KG1 (cell line): ENCODE results near the gene OSBPL3.

Experiments used
- DNase-seq: peaks from one replicate; lab custom pipeline; 2025; lab: John Stamatoyannopoulos, UW

OSBPL3 gene

DNA sequence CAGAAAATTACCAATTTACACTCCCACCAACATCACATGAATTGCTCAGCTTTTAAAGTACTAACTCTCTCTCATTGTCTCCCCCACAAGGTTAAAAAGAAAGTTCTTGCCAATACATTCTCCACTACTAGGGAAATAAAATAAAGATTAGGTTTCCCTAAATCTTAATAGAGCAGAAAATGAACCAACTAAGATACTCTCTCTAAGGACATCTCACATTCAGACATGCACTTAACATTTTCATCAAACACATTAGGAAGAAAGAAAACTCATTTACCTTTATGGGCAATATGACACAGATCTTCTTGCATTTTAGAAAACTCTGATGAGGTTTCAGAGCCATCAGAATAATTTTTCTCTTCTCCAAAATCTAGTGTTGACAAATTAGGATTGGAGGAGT is 118.6 kb downstream of the OSBPL3 start:
- no peak for DNase-seq

DNA sequence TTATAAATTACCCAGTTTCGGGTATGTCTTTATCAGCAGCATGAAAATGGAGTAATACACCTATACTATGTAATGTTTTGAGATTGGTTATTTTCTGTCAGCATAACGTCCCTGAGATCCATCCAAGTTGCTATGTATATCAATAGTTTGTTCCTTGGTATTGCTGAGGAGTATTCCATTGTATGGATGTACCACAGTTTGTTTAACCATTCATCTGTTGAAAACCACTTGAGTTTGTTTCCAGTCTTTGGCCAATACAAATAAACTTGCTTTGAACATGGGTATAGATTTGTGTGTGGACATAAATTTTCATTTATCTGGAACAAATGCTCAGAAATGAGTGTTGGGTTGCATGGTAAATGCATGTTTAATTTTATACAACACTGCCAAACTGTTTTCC is 119.4 kb downstream of the OSBPL3 start:
- DNase-seq, result no peak

DNA sequence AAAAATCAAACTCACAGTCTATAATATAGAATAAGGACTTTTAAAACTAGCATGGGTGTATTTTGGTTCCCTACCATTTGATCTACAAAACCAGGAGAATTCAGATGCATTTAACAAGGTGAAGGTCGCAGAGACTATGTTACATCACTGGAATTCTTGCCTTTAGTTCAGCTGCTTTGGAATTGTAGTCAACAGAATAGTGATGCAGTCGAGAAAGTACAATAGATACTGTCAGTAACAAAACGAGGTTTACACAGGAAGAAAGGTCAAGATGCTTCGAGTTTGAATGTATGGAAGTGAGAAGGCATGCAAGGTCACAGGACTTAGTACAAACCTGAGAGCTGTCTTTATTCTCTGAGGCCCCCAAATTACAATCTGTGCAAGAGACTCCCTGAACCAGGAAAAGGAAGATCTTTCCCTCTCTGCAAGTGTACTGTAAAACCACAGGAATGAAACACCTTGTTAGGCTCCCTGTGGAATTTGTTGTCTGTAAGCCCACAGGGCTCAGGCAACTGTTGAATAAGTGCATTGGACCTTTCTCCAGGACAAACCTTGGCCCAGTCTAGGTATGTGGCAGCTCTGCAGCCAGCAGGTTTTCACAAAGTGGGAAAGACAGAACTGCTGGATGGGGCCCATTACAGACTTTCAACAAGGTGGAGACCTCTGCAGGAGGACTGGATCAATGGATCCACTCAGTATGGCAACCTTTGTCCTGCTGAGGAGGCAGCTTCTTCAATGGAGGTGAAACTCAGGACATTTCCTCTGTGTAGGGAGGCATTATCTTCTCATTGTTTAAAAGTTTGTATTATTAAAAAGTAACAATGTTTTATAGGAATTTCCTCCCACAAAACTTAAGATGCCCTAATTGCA is 121.6 kb downstream of the OSBPL3 start:
- DNase-seq, result no peak

DNA sequence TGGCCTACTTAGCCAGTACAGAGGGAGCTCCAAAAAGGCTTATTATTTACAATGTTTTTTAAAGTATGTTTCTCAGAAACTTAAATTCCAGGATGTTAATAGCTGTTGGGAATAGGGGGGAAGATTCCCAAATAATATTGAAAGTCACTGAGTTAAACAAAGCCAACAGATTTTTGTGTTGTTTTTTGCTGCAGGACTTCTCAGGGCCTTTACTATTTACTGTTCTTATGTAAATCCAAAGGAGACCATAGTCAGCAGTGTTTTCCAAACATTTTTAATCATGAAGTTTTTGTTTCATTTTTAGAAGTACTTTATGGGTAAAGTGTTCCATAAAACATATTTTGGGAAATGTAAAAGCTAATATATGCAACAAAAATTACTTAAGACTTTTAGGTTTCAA is 122.4 kb downstream of the OSBPL3 start:
- no peak for DNase-seq

DNA sequence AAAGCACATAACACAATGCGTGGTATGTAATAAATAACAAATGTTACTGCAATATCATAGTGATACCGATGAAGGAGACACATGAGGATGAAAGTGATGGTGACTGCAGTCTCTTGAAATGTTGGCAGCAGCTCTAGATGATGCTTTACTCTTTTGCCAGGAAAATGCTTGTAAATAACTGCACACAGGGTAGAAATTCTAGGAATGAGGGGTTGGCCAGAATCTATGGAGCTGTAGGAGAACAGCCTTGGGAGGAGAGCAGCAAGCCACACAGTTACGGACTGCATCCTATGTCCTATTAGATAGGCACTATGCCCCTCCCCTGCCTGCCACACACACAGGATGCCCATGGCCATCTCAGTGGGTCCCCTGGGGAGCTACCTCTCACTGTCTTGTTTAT is 125.1 kb downstream of the OSBPL3 start:
- DNase-seq, result no peak

DNA sequence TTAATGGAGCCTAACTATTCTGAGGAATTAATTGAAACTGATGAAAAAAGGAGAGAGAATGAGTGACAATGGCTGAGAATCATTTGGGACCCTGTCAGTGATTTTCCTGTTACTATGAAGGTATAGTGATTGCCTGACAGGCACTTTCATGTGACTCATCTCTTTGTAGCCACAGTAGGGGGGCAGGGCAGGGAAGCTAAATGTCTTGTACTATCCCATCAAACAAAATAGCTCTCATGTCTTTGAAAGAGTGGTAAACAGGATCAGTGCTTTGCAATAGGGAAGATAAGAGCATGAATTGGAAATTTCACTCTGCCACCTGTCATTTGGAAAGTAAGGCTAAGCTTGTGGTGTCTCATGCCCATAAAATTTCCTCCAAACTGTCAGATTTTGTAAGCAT is 128.2 kb downstream of the OSBPL3 start:
- no peak for DNase-seq

DNA sequence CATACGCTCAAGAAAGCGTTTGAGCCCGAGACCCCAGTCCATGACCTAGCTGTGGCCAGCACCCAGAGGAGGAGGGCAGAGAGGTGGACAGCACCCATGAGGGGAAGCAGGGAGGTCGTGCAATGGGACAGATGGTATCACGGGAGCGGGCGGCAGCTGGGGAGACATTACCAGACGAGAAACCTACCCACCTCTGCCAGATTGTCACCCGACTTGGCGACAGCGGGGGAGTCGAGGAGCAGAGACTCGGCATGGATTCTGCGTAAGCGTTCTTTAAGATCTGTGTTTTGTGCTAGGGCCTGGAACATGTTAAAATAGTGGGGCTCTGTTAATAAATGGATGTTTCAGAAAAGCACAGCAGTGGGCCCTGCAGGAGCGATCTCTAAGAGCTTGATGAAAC is 131.1 kb downstream of the OSBPL3 start:
- no peak for DNase-seq

DNA sequence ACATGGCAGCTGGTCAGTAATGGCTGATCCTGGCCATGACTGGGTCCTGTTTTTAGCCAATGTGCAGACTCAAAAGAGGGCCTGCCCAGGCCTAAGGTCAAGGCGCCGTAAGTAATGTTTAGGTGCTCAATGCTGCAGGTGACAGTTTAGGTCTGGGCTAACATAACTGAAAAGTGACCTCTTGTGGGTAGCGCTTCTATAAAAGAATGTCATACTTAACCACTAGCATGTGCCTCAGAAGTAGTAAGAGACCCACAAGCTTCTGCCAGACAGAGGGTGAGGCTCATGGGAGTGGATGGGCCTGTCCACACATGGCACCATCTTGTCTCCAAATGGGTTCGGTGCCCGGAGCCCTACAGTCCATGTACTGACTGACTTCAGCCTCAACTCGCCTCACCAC is 132.2 kb downstream of the OSBPL3 start:
- DNase-seq, result no peak

DNA sequence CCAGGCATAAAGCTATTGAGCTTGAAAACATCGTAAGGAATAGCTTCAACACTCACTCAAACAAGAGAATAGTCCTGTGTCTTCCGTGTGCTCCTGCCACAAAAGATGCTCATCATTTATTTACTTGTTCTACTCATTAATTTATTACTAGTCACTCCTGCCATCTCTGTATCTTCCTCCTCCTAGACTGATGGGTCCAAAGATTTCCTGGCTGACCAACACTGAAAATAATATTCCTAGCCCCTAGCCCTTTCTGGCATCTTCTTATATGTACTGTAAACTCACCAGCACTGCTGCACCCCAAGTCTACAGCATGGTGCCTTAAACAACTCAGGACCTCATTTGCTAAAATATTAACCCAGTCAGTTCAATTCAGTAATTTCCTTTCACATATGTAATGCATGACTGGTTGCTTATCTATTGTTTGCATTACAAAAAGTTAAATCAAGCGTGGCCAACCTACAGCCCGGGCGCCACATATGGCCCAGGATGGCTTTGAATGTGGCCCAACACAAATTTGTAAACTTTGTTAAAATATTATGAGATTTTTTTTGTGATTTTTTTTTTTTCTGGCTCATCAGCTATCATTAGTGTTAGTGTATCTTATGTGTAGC is 136.1 kb downstream of the OSBPL3 start:
- DNase-seq, result no peak

DNA sequence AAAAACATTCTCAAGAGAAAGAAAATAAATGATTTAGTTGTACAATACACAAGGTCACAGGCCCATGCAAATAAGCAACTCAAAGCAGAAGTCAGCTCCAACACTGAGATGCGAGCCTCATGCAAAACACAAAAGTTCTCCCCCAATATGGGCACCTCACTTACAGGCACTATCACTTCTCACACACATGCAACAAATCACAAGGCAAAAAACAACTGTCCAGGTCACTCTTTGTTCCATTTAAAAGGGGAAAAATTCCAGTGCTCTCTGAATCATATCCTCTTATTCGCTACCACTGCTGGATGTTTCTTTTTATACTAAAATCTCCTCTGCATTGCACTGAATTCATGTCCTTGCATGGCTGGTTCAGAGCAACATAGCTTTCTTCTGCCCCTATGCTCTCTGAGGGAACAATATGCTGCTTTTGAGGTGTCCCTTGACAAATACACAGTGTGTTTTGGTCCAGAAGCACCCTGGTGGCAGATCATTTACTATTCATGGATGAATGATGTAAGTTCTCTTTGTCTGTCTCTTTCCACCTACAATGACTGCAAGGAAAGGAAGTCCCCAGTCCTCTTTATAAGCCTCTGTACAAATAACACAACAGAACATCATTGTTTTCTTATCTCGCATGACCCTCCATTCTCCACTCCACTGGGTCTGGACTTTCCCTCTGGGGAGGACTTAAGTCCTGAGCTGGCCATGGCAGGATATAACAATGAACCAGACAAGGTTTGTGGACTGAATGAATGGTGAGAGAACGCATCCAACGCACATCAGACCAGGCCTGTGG is 137.3 kb downstream of the OSBPL3 start:
- no peak for DNase-seq

DNA sequence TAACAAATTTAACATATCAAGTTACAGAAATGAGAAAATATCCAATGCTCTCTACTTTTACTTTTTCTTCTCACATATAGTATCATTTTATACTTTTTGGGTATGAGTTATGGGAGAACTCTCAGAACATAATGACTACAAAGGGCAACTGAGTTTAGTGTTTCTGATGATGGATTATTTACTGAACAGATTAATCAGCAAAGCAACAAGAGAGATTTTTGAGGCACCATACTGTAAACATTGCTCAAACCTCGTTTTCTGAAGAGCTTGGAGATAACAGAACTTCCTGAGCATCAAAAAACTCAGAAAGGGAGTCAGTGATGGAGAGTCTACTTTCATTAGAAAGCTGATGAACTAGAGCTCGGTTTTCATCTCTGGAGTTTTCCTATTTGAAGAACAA is 137.9 kb downstream of the OSBPL3 start:
- no peak for DNase-seq

DNA sequence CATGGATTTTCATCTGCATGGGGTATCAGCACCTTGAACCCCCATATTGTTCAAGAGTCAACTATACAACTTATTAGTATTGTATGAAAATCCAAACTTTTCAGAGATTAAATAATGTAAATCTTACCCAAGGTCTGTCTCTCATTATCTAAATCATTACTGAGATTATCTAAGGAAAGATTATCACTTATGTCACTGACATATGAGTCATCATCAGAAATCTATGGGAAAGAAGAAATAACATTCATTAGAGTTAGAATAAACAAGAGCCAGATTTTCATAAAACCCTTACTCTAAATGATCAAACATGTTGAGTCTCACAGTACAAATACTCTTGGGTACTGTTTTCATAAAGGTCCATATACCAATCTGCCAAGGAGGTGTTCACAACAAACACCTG is 139.4 kb downstream of the OSBPL3 start:
- no peak for DNase-seq

DNA sequence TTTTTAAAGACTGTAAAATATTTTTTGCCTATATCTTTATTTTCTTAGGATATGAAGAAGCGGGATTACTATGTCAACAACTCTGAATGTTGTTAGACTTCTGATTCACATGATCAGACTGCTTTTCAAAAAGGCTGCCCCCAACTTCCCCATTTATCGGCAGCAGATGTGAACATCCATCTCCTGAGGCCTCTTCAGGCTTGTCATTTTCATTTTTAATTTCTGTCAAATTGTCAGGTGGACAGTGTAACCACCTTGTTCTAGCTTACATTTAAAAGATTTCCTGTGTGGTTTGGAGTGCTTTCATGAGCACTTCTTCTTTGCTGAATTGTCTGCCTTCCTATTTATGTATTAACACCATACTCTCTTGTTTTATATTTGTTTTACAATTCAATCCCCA is 143.9 kb downstream of the OSBPL3 start:
- DNase-seq, result peak; percentile 57

DNA sequence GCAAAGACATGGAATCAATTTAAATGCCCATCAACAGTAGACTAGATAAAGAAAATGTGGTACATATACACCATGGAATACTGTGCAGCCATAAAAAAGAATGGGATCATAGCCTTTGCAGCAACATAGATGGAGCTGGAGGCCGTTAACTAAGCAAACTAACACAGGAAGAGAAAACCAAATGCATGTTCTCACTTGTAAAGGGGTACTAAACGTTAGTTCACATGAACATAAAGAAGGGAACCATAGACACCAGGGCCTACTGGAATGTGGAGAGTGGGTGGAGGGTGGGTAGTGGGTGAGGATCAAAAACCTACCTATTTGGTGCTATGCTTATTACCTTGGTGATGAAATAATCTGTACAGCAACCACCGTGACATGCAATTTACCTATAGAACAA is 144.3 kb downstream of the OSBPL3 start:
- DNase-seq, result no peak

DNA sequence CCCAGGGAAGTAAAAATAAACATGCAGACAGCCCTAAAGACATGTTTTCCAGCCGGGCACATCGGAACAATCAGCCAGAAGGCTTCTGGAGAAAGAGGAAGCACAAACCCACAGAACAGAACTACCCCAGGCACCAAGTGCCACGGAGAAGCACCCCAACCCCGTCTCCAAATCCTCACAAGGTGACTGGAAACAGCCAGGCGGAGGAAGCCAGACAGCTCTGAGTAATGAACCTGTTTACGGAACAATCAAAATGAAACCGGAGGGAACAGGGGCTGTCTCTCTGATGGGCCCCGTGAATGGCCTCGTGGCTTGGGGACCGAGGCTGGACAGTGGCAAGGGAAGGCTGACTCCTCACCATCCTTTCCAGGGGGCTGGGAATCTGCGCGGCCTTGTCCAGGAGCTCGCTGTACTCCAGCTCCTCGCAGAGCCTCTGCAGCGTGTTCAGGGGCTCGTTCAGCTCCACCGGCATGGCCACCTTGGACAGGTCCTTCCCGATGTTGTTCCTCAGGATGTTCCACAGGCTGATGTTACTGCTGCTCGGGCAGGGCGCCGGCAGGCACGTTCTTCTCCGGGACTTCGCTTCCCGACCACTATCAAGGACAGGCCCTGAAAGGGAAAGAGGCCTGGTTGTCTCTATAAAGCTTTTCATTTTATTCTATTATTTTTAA is 145.7 kb downstream of the OSBPL3 start:
- DNase-seq, result no peak

DNA sequence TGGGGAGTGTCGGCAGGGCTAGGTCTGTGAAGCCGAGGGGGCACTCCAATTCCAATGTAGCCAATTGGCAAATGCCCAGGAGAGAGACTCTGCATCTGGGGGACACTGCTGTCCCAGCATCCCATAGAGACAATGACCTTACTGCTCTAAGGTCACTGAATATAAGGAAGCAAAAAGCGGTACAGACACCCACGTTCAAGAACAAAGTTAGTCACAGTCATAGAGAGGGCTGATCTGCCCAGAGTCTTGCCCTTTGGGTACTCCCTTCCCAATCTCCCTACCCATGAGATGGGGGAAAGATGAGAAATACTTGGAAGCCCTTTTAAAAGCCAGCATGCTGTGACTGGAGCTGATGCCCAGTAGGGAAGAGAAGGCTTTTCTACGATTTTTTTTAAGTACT is 146.4 kb downstream of the OSBPL3 start:
- no peak for DNase-seq

DNA sequence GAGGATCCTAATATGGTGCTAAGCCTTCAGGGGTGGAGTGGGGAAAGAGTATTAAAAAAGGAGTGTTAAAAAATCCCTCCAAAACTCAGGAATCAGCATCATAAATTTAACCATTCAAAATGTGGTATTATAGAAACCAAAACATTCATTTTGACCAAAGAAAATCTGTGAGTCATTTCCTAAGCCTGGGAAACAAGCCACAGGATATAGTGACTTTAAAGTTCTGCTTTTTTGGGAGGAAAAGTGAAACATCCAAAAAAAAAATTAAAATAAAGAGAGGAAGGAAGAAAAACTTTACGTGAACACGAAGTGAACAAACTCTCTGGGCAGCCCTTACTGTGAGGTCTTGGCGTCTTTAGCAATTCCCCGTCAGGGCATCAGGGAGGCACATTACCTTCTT is 148.7 kb downstream of the OSBPL3 start:
- peak; percentile 35 for DNase-seq

DNA sequence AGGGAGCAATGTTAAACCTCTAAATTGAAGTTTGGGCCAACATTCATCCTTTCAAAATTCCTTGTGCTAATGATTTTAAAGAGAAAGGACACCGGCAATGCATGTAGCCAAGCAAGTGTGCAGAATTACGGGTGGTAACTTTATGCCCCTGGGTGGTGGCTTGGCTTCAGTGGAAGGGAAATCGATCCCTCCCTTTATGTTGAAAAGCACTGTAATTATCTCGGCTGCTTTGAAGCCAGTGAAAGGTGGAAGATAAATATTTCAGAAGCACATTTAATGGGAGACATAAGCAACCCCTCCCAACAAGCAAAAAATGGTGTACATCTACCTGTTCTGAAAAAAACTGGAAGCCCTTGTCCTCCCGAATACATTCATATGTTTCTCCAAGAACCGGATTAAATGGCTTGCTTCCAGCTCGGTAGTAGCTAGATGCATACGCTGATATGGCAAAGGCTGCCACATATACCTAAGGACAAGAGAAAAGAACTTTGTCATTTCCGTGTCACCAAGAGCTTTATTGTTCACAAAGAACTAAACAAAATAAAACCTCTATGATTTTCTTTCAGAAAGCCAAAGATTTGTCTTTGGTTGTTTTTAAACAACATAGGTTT is 149.4 kb downstream of the OSBPL3 start:
- no peak for DNase-seq

DNA sequence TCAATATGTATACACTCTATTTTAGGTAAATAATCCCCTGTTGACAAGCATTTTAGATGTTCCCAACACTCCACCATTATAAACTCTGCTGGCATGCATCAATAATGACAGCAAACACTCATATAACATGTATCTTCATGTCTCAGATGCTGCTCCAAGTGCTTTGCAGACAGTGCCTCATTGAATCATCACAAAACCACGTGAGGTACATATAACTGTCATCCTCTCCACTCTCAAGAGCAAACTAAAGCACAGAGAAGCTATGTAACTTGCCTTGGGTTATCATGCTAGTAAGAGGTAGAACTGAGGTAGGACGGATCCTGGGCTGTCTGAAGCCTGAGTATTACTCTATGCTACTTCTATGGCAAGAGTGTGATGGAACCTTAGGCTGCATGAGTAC is 150.2 kb downstream of the OSBPL3 start:
- no peak for DNase-seq

DNA sequence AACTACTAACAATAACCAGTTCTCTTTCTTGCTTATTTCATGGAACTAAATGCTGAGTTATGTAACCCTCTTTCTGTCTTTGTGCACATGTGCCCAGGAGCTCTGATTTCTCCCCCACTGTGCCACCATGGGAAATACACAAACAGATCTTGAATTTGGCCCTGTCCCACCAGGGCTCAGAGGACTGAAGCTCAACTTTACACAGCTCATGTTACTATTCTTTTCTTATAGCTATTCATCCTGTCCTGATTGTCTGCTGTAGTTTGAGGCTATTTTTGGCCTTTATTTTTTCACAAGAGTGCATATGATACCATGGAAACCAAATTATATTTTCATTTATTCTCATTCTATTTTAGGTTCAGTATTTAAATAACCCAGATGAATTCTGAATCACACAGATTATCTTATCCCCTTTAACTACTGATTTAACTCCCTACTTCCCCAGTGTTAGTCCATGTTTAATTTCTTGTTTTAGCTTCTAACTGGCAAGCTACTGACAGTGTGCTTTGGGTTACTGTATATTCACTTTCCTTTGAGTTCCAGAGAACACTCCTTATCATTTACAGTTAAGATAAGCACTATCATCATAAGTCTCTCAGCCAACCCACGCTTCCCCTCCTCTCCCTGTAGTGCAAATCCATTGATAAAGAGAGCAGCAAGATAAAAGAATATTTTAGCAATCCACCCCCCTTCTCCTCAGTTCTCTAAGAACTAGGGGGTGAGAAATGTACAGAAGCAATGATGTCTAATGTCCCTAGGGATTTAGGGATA is 150.9 kb downstream of the OSBPL3 start:
- DNase-seq, result no peak

DNA sequence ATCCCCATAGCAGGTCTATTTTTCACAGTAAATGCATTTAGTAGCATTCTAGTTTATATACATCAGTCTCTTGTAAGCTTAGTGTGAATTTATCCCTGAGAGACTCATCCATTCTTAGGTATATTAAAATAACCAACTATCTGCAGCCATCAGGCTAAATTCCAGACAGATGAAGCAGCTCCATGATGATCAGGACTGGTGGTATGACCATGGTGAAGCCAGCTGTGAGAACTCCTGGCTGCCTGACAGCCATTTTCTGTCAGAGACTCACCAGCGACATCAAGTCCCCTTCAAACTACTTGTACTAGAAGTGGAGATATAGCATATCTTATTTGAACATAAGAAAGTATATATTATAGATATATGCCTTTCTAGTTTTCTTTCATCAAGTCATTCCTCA is 152.4 kb downstream of the OSBPL3 start:
- DNase-seq, result no peak
